WTC11 (cell line): Measurements from ENCODE around the gene DCTN2. TPM values are rescaled to one million over a fixed set of nuclear protein-coding genes. Genes with fewer than 3 reads are reported as not detected.

Source experiments
- ATAC-seq: fragments of 200-7000 bp; cut with Tn5 transposase; 2 replicates; pipeline ENCODE4 v1.10.0; 2021; ENCODE audit warnings: mild to moderate bottlenecking, moderate library complexity
- CTCF ChIA-PET: fragments of 300-600 bp; sonication (Branson Sonifier 250); formaldehyde crosslinking; loops from one replicate; lab custom pipeline; 2021; ENCODE audit warnings: antibody characterized with exemption; lab: Charles Lee
- POLR2A ChIA-PET: fragments of 350-600 bp; sonication (Branson Sonifier 250); formaldehyde crosslinking; loops from one replicate; lab custom pipeline; 2021; ENCODE audit warnings: antibody characterized with exemption; lab: Charles Lee
- DNase-seq: peaks from one replicate; pipeline ENCODE4 v3.0.0; 2021; ENCODE audit warnings: low spot score
- H3K27ac Mint-ChIP-seq: 2 replicates; pipeline ENCODE4 v1.8.0; 2021; ENCODE audit warnings: mixed read lengths
- H3K27me3 Mint-ChIP-seq: 2 replicates; pipeline ENCODE4 v1.8.0; 2021; ENCODE audit warnings: low read depth, mild to moderate bottlenecking, moderate library complexity, mixed read lengths
- H3K36me3 Mint-ChIP-seq: 2 replicates; pipeline ENCODE4 v1.8.0; 2021; ENCODE audit warnings: mixed read lengths
- H3K4me1 Mint-ChIP-seq: 2 replicates; pipeline ENCODE4 v1.8.0; 2022; ENCODE audit warnings: mixed read lengths
- H3K4me3 Mint-ChIP-seq: 2 replicates; pipeline ENCODE4 v1.8.0; 2021; ENCODE audit warnings: mild to moderate bottlenecking, moderate library complexity, mixed read lengths
- H3K9me3 Mint-ChIP-seq: 2 replicates; pipeline ENCODE4 v1.8.0; 2021; ENCODE audit warnings: mixed read lengths
- CBFB ChIP-seq: sonication (generic); formaldehyde crosslinking; IDR thresholded peaks from 2 replicates; pipeline ENCODE4 v1.8.1; 2022; ENCODE audit warnings: mild to moderate bottlenecking, low read depth, missing genetic modification reagents
- CREM ChIP-seq: sonication (generic); formaldehyde crosslinking; IDR thresholded peaks from 2 replicates; pipeline ENCODE4 v1.8.1; 2022; ENCODE audit warnings: mild to moderate bottlenecking, missing genetic modification reagents, moderate library complexity
- E2F1 ChIP-seq: sonication (generic); formaldehyde crosslinking; IDR thresholded peaks from 2 replicates; pipeline ENCODE4 v1.8.0; 2022; ENCODE audit warnings: mild to moderate bottlenecking, missing genetic modification reagents
- ERG ChIP-seq: fragments of 250-450 bp; sonication (Bioruptor Pico); IDR thresholded peaks from 2 replicates; pipeline ENCODE4 v1.8.0; 2021; ENCODE audit warnings: mild to moderate bottlenecking
- ESRRA ChIP-seq: sonication (generic); formaldehyde crosslinking; IDR thresholded peaks from 2 replicates; pipeline ENCODE4 v1.8.1; 2022; ENCODE audit warnings: mild to moderate bottlenecking, missing genetic modification reagents, borderline replicate concordance
- HMGXB4 ChIP-seq: sonication (generic); formaldehyde crosslinking; IDR thresholded peaks from 2 replicates; pipeline ENCODE4 v1.8.1; 2023; ENCODE audit warnings: mild to moderate bottlenecking, moderate library complexity, missing genetic modification reagents
- IRF2 ChIP-seq: sonication (generic); formaldehyde crosslinking; IDR thresholded peaks from 2 replicates; pipeline ENCODE4 v1.8.0; 2022; ENCODE audit warnings: low read depth, missing genetic modification reagents, borderline replicate concordance
- MAX ChIP-seq: sonication (generic); formaldehyde crosslinking; IDR thresholded peaks from 2 replicates; pipeline ENCODE4 v1.8.0; 2022; ENCODE audit warnings: mild to moderate bottlenecking, missing genetic modification reagents
- RORB ChIP-seq: fragments of 250-450 bp; sonication (Bioruptor Pico); IDR thresholded peaks from 2 replicates; pipeline ENCODE4 v1.9.0; 2021; ENCODE audit warnings: mild to moderate bottlenecking
- SMAD4 ChIP-seq: sonication (generic); formaldehyde crosslinking; IDR thresholded peaks from 2 replicates; pipeline ENCODE4 v1.8.0; 2022; ENCODE audit warnings: mild to moderate bottlenecking, missing genetic modification reagents
- ZNF219 ChIP-seq: sonication (generic); formaldehyde crosslinking; IDR thresholded peaks from 2 replicates; pipeline ENCODE4 v1.8.0; 2023; ENCODE audit warnings: missing genetic modification reagents, mild to moderate bottlenecking, borderline replicate concordance
- ZNF232 ChIP-seq: sonication (generic); formaldehyde crosslinking; IDR thresholded peaks from 2 replicates; pipeline ENCODE4 v1.8.0; 2022; ENCODE audit warnings: mild to moderate bottlenecking, missing genetic modification reagents
- ZNF396 ChIP-seq: fragments of 250-450 bp; sonication (Bioruptor Pico); IDR thresholded peaks from 2 replicates; pipeline ENCODE4 v1.8.0; 2021; ENCODE audit warnings: mild to moderate bottlenecking, moderate library complexity, borderline replicate concordance
- ZNF671 ChIP-seq: fragments of 250-450 bp; sonication (Bioruptor Pico); IDR thresholded peaks from 2 replicates; pipeline ENCODE4 v1.8.0; 2021; ENCODE audit warnings: mild to moderate bottlenecking
- total RNA-seq: library from RNA; stranded (reverse); gene quantifications from 3 replicates; pipeline ENCODE4 v1.2.3, GENCODE V29; 2021
- TF ChIP-seq, protein P1 (sequence below): sonication (generic); formaldehyde crosslinking; IDR thresholded peaks from 2 replicates; pipeline ENCODE4 v1.8.0; 2023; ENCODE audit warnings: missing genetic modification reagents, mild to moderate bottlenecking, borderline replicate concordance
- TF ChIP-seq, protein P2 (sequence below): sonication (generic); formaldehyde crosslinking; IDR thresholded peaks from 2 replicates; pipeline ENCODE4 v1.8.1; 2022; ENCODE audit warnings: low read depth, missing genetic modification reagents, borderline replicate concordance
- TF ChIP-seq, protein P3 (sequence below): fragments of 250-450 bp; sonication (Bioruptor Pico); IDR thresholded peaks from 2 replicates; pipeline ENCODE4 v1.9.0; 2021; ENCODE audit warnings: moderate library complexity, mild to moderate bottlenecking, inconsistent platforms, borderline replicate concordance

Gene DCTN2
- total RNA-seq, 1 experiment from 2014 or later: 93.5 TPM

GRCh38 chr12:57585156-57585555, 38.2 kb upstream of the DCTN2 start:
- POLR2A ChIA-PET: interaction anchor here (0.7 kb wide), 1 partner anchor 115 kb away, joined by 10 read pairs; no protein-coding TSS in a partner anchor
- peaks cover 8% of the 10 kb centered on the region; the same call in 1 of the 2 replicates for H3K36me3 Mint-ChIP-seq

More at GRCh38 chr12:57585156-57585555, 38.2 kb upstream of the DCTN2 start:
- H3K27me3 Mint-ChIP-seq: 0 out of 2 replicates have a peak, but pooled peaks cover 3% of the 10 kb centered on the region
- DNase-seq (no peak), ATAC-seq (no peak)
- CTCF ChIA-PET: interaction anchor here (0.7 to 4.2 kb wide), 8 partner anchors 24 to 181 kb away, joined by 3 to 74 read pairs (median 4); partner anchors contain the start of genes ARHGEF25, B4GALNT1 and CYP27B1
- TF ChIP-seq ESRRA (CRISPR knock-in tag): no peak
- TF ChIP-seq RORB: no peak
- no peak for TF ChIP-seq ZNF232 (CRISPR knock-in tag)
- no peak for TF ChIP-seq CBFB (CRISPR knock-in tag)
- no peak for TF ChIP-seq HMGXB4 (CRISPR knock-in tag)
- no peak for TF ChIP-seq ERG (CRISPR knock-in tag)
- TF ChIP-seq MAX: no peak
- no peak for TF ChIP-seq CREM (CRISPR knock-in tag)
- no peak for TF ChIP-seq IRF2
- TF ChIP-seq SMAD4 (CRISPR knock-in tag): no peak
- TF ChIP-seq, protein P1, sequence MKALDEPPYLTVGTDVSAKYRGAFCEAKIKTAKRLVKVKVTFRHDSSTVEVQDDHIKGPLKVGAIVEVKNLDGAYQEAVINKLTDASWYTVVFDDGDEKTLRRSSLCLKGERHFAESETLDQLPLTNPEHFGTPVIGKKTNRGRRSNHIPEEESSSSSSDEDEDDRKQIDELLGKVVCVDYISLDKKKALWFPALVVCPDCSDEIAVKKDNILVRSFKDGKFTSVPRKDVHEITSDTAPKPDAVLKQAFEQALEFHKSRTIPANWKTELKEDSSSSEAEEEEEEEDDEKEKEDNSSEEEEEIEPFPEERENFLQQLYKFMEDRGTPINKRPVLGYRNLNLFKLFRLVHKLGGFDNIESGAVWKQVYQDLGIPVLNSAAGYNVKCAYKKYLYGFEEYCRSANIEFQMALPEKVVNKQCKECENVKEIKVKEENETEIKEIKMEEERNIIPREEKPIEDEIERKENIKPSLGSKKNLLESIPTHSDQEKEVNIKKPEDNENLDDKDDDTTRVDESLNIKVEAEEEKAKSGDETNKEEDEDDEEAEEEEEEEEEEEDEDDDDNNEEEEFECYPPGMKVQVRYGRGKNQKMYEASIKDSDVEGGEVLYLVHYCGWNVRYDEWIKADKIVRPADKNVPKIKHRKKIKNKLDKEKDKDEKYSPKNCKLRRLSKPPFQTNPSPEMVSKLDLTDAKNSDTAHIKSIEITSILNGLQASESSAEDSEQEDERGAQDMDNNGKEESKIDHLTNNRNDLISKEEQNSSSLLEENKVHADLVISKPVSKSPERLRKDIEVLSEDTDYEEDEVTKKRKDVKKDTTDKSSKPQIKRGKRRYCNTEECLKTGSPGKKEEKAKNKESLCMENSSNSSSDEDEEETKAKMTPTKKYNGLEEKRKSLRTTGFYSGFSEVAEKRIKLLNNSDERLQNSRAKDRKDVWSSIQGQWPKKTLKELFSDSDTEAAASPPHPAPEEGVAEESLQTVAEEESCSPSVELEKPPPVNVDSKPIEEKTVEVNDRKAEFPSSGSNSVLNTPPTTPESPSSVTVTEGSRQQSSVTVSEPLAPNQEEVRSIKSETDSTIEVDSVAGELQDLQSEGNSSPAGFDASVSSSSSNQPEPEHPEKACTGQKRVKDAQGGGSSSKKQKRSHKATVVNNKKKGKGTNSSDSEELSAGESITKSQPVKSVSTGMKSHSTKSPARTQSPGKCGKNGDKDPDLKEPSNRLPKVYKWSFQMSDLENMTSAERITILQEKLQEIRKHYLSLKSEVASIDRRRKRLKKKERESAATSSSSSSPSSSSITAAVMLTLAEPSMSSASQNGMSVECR: no peak
- TF ChIP-seq E2F1 (CRISPR knock-in tag): no peak
- no peak for TF ChIP-seq ZNF671 (CRISPR knock-in tag)
- TF ChIP-seq ZNF219: no peak
- TF ChIP-seq, protein P2, sequence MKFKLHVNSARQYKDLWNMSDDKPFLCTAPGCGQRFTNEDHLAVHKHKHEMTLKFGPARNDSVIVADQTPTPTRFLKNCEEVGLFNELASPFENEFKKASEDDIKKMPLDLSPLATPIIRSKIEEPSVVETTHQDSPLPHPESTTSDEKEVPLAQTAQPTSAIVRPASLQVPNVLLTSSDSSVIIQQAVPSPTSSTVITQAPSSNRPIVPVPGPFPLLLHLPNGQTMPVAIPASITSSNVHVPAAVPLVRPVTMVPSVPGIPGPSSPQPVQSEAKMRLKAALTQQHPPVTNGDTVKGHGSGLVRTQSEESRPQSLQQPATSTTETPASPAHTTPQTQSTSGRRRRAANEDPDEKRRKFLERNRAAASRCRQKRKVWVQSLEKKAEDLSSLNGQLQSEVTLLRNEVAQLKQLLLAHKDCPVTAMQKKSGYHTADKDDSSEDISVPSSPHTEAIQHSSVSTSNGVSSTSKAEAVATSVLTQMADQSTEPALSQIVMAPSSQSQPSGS (CRISPR knock-in tag): no peak
- TF ChIP-seq ZNF396 (CRISPR knock-in tag): no peak
- TF ChIP-seq, protein P3, sequence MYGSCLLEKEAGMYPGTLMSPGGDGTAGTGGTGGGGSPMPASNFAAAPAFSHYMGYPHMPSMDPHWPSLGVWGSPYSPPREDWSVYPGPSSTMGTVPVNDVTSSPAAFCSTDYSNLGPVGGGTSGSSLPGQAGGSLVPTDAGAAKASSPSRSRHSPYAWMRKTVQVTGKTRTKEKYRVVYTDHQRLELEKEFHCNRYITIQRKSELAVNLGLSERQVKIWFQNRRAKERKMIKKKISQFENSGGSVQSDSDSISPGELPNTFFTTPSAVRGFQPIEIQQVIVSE (CRISPR knock-in tag): no peak
- TF ChIP-seq, all 79 proteins: peak for 0
- H3K4me3 Mint-ChIP-seq: no peak overlapping the region
- H3K27ac Mint-ChIP-seq: no peak overlapping the region
- no peaks in the 10 kb centered on the region for H3K9me3 Mint-ChIP-seq
- no peaks in the 10 kb centered on the region; the same call in none of the 2 replicates for H3K4me1 Mint-ChIP-seq
